Coronary artery (tissue), 2 donors: ENCODE measurements around the gene HOXB8.

ENCODE experiments used
- DNase-seq: peaks from one replicate; pipeline ENCODE4 v3.0.0-alpha.2; 2017; ENCODE audit warnings: low spot score
- H3K27ac ChIP-seq, 2 donors: fragments of 200-600 bp; sonication (generic); one replicate each; pipeline ENCODE4 v1.5.1; 2016 to 2019
- H3K4me3 ChIP-seq: fragments of 200-600 bp; sonication (generic); 2 replicates; pipeline ENCODE4 v1.5.1; 2016; ENCODE audit warnings: mild to moderate bottlenecking, moderate library complexity
- CTCF ChIP-seq: fragments of 200-600 bp; sonication (generic); IDR thresholded peaks from one replicate; pipeline ENCODE4 v1.5.1; 2019; ENCODE audit warnings: antibody characterized with exemption

Gene HOXB8

GRCh38 chr17:48642059-48642842 lies 27.2 kb upstream of the HOXB8 start:
- DNase-seq = no peak
- H3K4me3 ChIP-seq = no peak overlapping the region
- no peak for TF ChIP-seq CTCF
- no peak overlapping the region for H3K27ac ChIP-seq

- no peak for DNase-seq
- TF ChIP-seq CTCF = no peak
- Histone ChIP-seq H3K4me3 (no peak overlapping the region), H3K27ac (no peak overlapping the region)
Measured at GRCh38 chr17:48641541-48642058, 26.5 kb upstream of the HOXB8 start.

- Histone ChIP-seq H3K4me3 (no peak overlapping the region), H3K27ac (no peak overlapping the region)
- no peak for DNase-seq
- TF ChIP-seq CTCF = no peak
Measured at GRCh38 chr17:48640858-48641180, 25.7 kb upstream of the HOXB8 start.

- Histone ChIP-seq H3K27ac (no peak overlapping the region), H3K4me3 (no peak overlapping the region)
- no peak for DNase-seq
- TF ChIP-seq CTCF = no peak
Measured at GRCh38 chr17:48639982-48640857, 25.1 kb upstream of the HOXB8 start.

- H3K4me3 ChIP-seq = no peak overlapping the region
- no peak overlapping the region for H3K27ac ChIP-seq
- TF ChIP-seq CTCF = no peak
- no peak for DNase-seq
Measured at GRCh38 chr17:48639136-48639535, 24.0 kb upstream of the HOXB8 start.

- no peak for DNase-seq
- no peak overlapping the region for H3K4me3 ChIP-seq
- no peak overlapping the region for H3K27ac ChIP-seq
- no peak for TF ChIP-seq CTCF
Measured at GRCh38 chr17:48637323-48638260, 22.5 kb upstream of the HOXB8 start.
